GM04504 (cell line): ENCODE results near the gene KRT35.

ENCODE experiments used
- DNase-seq: peaks from one replicate; pipeline ENCODE4 v3.0.0-alpha.2; 2012; ENCODE audit warnings: low read depth

The KRT35 gene

GRCh38 chr17:41486809-41487530 is 6.0 kb upstream of the KRT35 start:
- no peak for DNase-seq

GRCh38 chr17:41486316-41486715 is 5.4 kb upstream of the KRT35 start:
- no peak for DNase-seq

GRCh38 chr17:41484920-41485904 is 4.3 kb upstream of the KRT35 start:
- DNase-seq = no peak

- no peak for DNase-seq
Measured at GRCh38 chr17:41483991-41484826, 3.3 kb upstream of the KRT35 start.

- no peak for DNase-seq
Measured at GRCh38 chr17:41483531-41483930, 2.6 kb upstream of the KRT35 start.

- no peak for DNase-seq
Measured at GRCh38 chr17:41480581-41480980, 370 bp downstream of the KRT35 start.

GRCh38 chr17:41480136-41480535 is 815 bp downstream of the KRT35 start:
- DNase-seq = no peak

GRCh38 chr17:41478237-41478636 is 2.7 kb downstream of the KRT35 start:
- no peak for DNase-seq

GRCh38 chr17:41476866-41477815 is 3.8 kb downstream of the KRT35 start:
- no peak for DNase-seq

- DNase-seq = no peak
Measured at GRCh38 chr17:41475421-41475820, 5.5 kb downstream of the KRT35 start.

- DNase-seq = no peak
Measured at GRCh38 chr17:41474863-41475262, 6.1 kb downstream of the KRT35 start.

GRCh38 chr17:41468346-41468745 is 12.6 kb downstream of the KRT35 start:
- DNase-seq = no peak

- no peak for DNase-seq
Measured at GRCh38 chr17:41467561-41467960, 13.4 kb downstream of the KRT35 start.

- no peak for DNase-seq
Measured at GRCh38 chr17:41466988-41467387, 14.0 kb downstream of the KRT35 start, which contains the start of gene KRT32. Gene KRT32, minus strand, starts transcription at chr17:41467386. Its CDS starts 61 bp downstream, at chr17:41467325.

GRCh38 chr17:41464682-41465081 is 16.3 kb downstream of the KRT35 start:
- DNase-seq = peak; percentile 95

- DNase-seq = no peak
Measured at GRCh38 chr17:41464173-41464572, 16.8 kb downstream of the KRT35 start.

GRCh38 chr17:41463746-41464145 is 17.2 kb downstream of the KRT35 start:
- DNase-seq = no peak

- no peak for DNase-seq
Measured at GRCh38 chr17:41462705-41463104, 18.2 kb downstream of the KRT35 start.

- DNase-seq = no peak
Measured at GRCh38 chr17:41457676-41458075, 23.3 kb downstream of the KRT35 start.

- no peak for DNase-seq
Measured at GRCh38 chr17:41456204-41456603, 24.7 kb downstream of the KRT35 start.

GRCh38 chr17:41455236-41455635 is 25.7 kb downstream of the KRT35 start:
- DNase-seq = no peak
